Stimulated activated CD8-positive, alpha-beta memory T cell treated with anti-CD3 and anti-CD28 coated beads, Interleukin-4, amount 100 ng/mL, for 4 hours (primary cell): ENCODE data around the gene MET.
"Not testable (repeated sequence)": the region's sequence is repeated elsewhere in the genome, so short reads cannot be mapped to it uniquely, and the experiment has no call there.

Source experiments
- DNase-seq, 2 donors: peaks; one replicate each; pipeline ENCODE4 v3.0.0-alpha.2; 2020; ENCODE audit warnings: low read depth in 2 of 2, low spot score in 1 of 2

The MET gene

GRCh38 chr7:116806046-116806944 lies 134.3 kb downstream of the MET start:
- no peak for DNase-seq

GRCh38 chr7:116807011-116807560 lies 135.1 kb downstream of the MET start:
- DNase-seq: no peak

GRCh38 chr7:116809636-116810266 lies 137.8 kb downstream of the MET start:
- no peak for DNase-seq

- DNase-seq: no peak
These were observed 138.5 kb downstream of the MET start for GRCh38 chr7:116810267-116811116.

GRCh38 chr7:116811768-116812167 lies 139.8 kb downstream of the MET start:
- DNase-seq: no peak

GRCh38 chr7:116812860-116813259 lies 140.9 kb downstream of the MET start:
- DNase-seq: no peak

GRCh38 chr7:116813371-116813770 lies 141.4 kb downstream of the MET start:
- DNase-seq: not testable (repeated sequence)

- no peak for DNase-seq
These were observed 143.0 kb downstream of the MET start for GRCh38 chr7:116815041-116815440.

- no peak for DNase-seq
These were observed 148.2 kb downstream of the MET start for GRCh38 chr7:116820149-116820548.

GRCh38 chr7:116821647-116822046 lies 149.7 kb downstream of the MET start:
- not testable (repeated sequence) for DNase-seq

GRCh38 chr7:116824449-116824848 lies 152.5 kb downstream of the MET start:
- DNase-seq: no peak

GRCh38 chr7:116828281-116828680 lies 156.3 kb downstream of the MET start:
- no peak for DNase-seq

GRCh38 chr7:116829041-116829440 lies 157.0 kb downstream of the MET start:
- DNase-seq: no peak

GRCh38 chr7:116829493-116829892 lies 157.5 kb downstream of the MET start:
- DNase-seq: no peak

GRCh38 chr7:116832692-116833091 lies 160.7 kb downstream of the MET start:
- no peak for DNase-seq

GRCh38 chr7:116834815-116835504 lies 163.0 kb downstream of the MET start:
- no peak for DNase-seq

- DNase-seq: no peak
These were observed 164.1 kb downstream of the MET start for GRCh38 chr7:116836048-116836447.

GRCh38 chr7:116836911-116837310 lies 164.9 kb downstream of the MET start:
- no peak for DNase-seq

- no peak for DNase-seq
These were observed 165.6 kb downstream of the MET start for GRCh38 chr7:116837586-116837985.

- DNase-seq: no peak
These were observed 168.3 kb downstream of the MET start for GRCh38 chr7:116840256-116840655.

- no peak for DNase-seq
These were observed 170.4 kb downstream of the MET start for GRCh38 chr7:116842371-116842770.
